Mesenchymal stem cell (in vitro differentiated cells and primary cell): ENCODE measurements around the gene GPR55.

ENCODE experiments used
- DNase-seq: peaks from one replicate; pipeline ENCODE4 v3.0.0-alpha.2; 2013
- H2AFZ ChIP-seq: one replicate; pipeline ENCODE4 v1.6.1; 2013; ENCODE audit warnings: low read depth, mild to moderate bottlenecking, control low read depth, inconsistent platforms, low read length, moderate library complexity
- H2AK5ac ChIP-seq: 2 replicates; pipeline ENCODE4 v1.6.1; 2013; ENCODE audit warnings: low read length, moderate library complexity, mild to moderate bottlenecking, inconsistent platforms; ENCODE audit not compliant: severe bottlenecking
- H2BK120ac ChIP-seq: one replicate; pipeline ENCODE4 v1.6.1; 2013; ENCODE audit warnings: low read depth, mild to moderate bottlenecking, inconsistent platforms, low read length, moderate library complexity
- H2BK12ac ChIP-seq, 2 experiments: one replicate each; pipeline ENCODE4 v1.6.1; 2013; ENCODE audit warnings: inconsistent platforms in 2 of 2, low read length in 2 of 2, mild to moderate bottlenecking in 2 of 2, moderate library complexity in 2 of 2, control low read depth in 1 of 2
- H2BK15ac ChIP-seq: one replicate; pipeline ENCODE4 v1.6.1; 2013; ENCODE audit warnings: mild to moderate bottlenecking, low read depth, inconsistent platforms; ENCODE audit not compliant: poor library complexity, severe bottlenecking
- H2BK5ac ChIP-seq: 2 replicates; pipeline ENCODE4 v1.6.1; 2013; ENCODE audit warnings: low read depth, mild to moderate bottlenecking, low read length, control low read depth, inconsistent platforms; ENCODE audit not compliant: poor library complexity, severe bottlenecking
- H3K14ac ChIP-seq, 2 experiments: one replicate each; pipeline ENCODE4 v1.6.1; 2013; ENCODE audit warnings: inconsistent platforms in 2 of 2, low read length in 2 of 2, control low read depth in 1 of 2, mild to moderate bottlenecking in 1 of 2, moderate library complexity in 1 of 2
- H3K18ac ChIP-seq, 2 experiments: one replicate each; pipeline ENCODE4 v1.6.1; 2013; ENCODE audit warnings: inconsistent platforms in 2 of 2, low read length in 2 of 2, control low read depth in 1 of 2, low read depth in 1 of 2, mild to moderate bottlenecking in 1 of 2
- H3K23ac ChIP-seq, 2 experiments: one replicate each; pipeline ENCODE4 v1.6.1; 2013; ENCODE audit warnings: inconsistent platforms in 2 of 2, low read length in 2 of 2, mild to moderate bottlenecking in 2 of 2, moderate library complexity in 2 of 2, control low read depth in 1 of 2
- H3K27ac ChIP-seq: 2 replicates; pipeline ENCODE4 v1.5.1; 2013; ENCODE audit warnings: mild to moderate bottlenecking, moderate library complexity, low read length, control low read depth, inconsistent platforms; ENCODE audit not compliant: poor library complexity, severe bottlenecking
- H3K27me3 ChIP-seq, 2 experiments: 2 replicates each; pipeline versions ENCODE4 v1.6.1 to v1.7.0; 2013; ENCODE audit warnings: low read length in 2 of 2, mild to moderate bottlenecking in 2 of 2, moderate library complexity in 2 of 2, control low read depth in 1 of 2, inconsistent platforms in 1 of 2; ENCODE audit not compliant: control insufficient read depth in 1 of 2, insufficient read depth in 1 of 2
- H3K36me3 ChIP-seq, 2 experiments: 2 replicates each; pipeline versions ENCODE4 v1.6.1 to v1.7.0; 2013; ENCODE audit warnings: low read length in 2 of 2, control low read depth in 1 of 2, inconsistent platforms in 1 of 2, low read depth in 1 of 2, mild to moderate bottlenecking in 1 of 2; ENCODE audit not compliant: insufficient read depth in 2 of 2, control insufficient read depth in 1 of 2
- H3K4ac ChIP-seq, 2 experiments: one replicate each; pipeline ENCODE4 v1.6.1; 2013; ENCODE audit warnings: inconsistent platforms in 2 of 2, low read length in 2 of 2, mild to moderate bottlenecking in 2 of 2, moderate library complexity in 2 of 2, control low read depth in 1 of 2, low read depth in 1 of 2
- H3K4me1 ChIP-seq: 2 replicates; pipeline ENCODE4 v1.6.1; 2013; ENCODE audit warnings: low read depth, low read length, control low read depth; ENCODE audit not compliant: control insufficient read depth, insufficient read depth
- H3K4me2 ChIP-seq: 2 replicates; pipeline ENCODE4 v1.6.1; 2013; ENCODE audit warnings: low read length, mild to moderate bottlenecking, inconsistent platforms; ENCODE audit not compliant: poor library complexity, severe bottlenecking
- H3K4me3 ChIP-seq, 2 experiments: 2 replicates each; pipeline versions ENCODE4 v1.5.1 to v1.7.0; 2013; ENCODE audit warnings: low read length in 2 of 2, mild to moderate bottlenecking in 2 of 2, control low read depth in 1 of 2, low read depth in 1 of 2; ENCODE audit not compliant: insufficient read depth in 1 of 2
- H3K79me1 ChIP-seq: replicated peaks from 2 replicates; pipeline ENCODE4 v1.6.1; 2013; ENCODE audit warnings: mild to moderate bottlenecking, control low read depth, low read length, inconsistent platforms; ENCODE audit not compliant: poor library complexity, severe bottlenecking
- H3K9ac ChIP-seq: 2 replicates; pipeline ENCODE4 v1.7.0; 2013; ENCODE audit warnings: mild to moderate bottlenecking, low read length, moderate library complexity
- H3K9me3 ChIP-seq: 2 replicates; pipeline ENCODE4 v1.7.0; 2013; ENCODE audit warnings: mild to moderate bottlenecking, low read length; ENCODE audit not compliant: control insufficient read depth
- H4K8ac ChIP-seq: one replicate; pipeline ENCODE4 v1.6.1; 2013; ENCODE audit warnings: inconsistent platforms, mild to moderate bottlenecking, low read length, moderate library complexity
- H4K91ac ChIP-seq: one replicate; pipeline ENCODE4 v1.6.1; 2013; ENCODE audit warnings: mild to moderate bottlenecking, low read length, inconsistent platforms
- WGBS: methylation state at CpG from one replicate; pipeline ENCODE4 v1.1.7; 2013; ENCODE audit warnings: mixed read lengths; 5-methylcytosine and 5-hydroxymethylcytosine counted together

GPR55 gene

GRCh38 chr2:230957756-230958391 is 32.8 kb upstream of the GPR55 start:
- Histone ChIP-seq H3K4ac (no peak overlapping the region), H3K27me3 (peaks cover 0 to 31% of the 10 kb centered on the region in 2 experiments), H2BK15ac (no peak overlapping the region), H3K23ac (no peak overlapping the region), H3K18ac (no peak overlapping the region), H3K14ac (no peak overlapping the region), H3K4me1 (peaks cover 10% of the 10 kb centered on the region), H4K91ac (no peak overlapping the region), H2AFZ (no peak overlapping the region), H3K9me3 (no peaks in the 10 kb centered on the region), H3K4me3 (peak overlapping the region in 1 of 2 experiments; percentile 75), H4K8ac (no peak overlapping the region), H3K4me2 (no peak overlapping the region), H2BK120ac (no peak overlapping the region), H2BK5ac (no peak overlapping the region), H3K9ac (peak overlapping the region; percentile 78), H3K27ac (no peak overlapping the region), H3K36me3 (no peaks in the 10 kb centered on the region), H2AK5ac (no peak overlapping the region), H3K79me1 (no peaks in the 10 kb centered on the region), H2BK12ac (no peak overlapping the region)
- DNase-seq, result no peak

- H3K4ac ChIP-seq, result no peak overlapping the region
- H3K36me3 ChIP-seq, result no peaks in the 10 kb centered on the region
- peaks cover 3 to 35% of the 10 kb centered on the region in 2 experiments for H3K27me3 ChIP-seq
- no peak overlapping the region for H3K14ac ChIP-seq
- H3K4me2 ChIP-seq, result peak overlapping the region; percentile 89
- H3K9ac ChIP-seq, result peak overlapping the region; percentile 78
- no peak overlapping the region for H2AFZ ChIP-seq
- H2BK12ac ChIP-seq, result no peak overlapping the region
- peak; percentile 74 for DNase-seq
- peak overlapping the region; percentile 69 for H4K8ac ChIP-seq
- peaks cover 10% of the 10 kb centered on the region for H3K4me1 ChIP-seq
- H3K9me3 ChIP-seq, result no peaks in the 10 kb centered on the region
- no peak overlapping the region for H2BK5ac ChIP-seq
- H3K27ac ChIP-seq, result no peak overlapping the region
- H4K91ac ChIP-seq, result no peak overlapping the region
- no peaks in the 10 kb centered on the region for H3K79me1 ChIP-seq
- H2AK5ac ChIP-seq, result no peak overlapping the region
- H3K18ac ChIP-seq, result peak overlapping the region in 1 of 2 experiments; percentile 39
- WGBS, result 8% methylated on average over 38 of the region's 43 CpGs
- H3K23ac ChIP-seq, result no peak overlapping the region
- H3K4me3 ChIP-seq, result peak overlapping the region; percentile 26 to 75
- H2BK120ac ChIP-seq, result no peak overlapping the region
- H2BK15ac ChIP-seq, result no peak overlapping the region
Measured at GRCh38 chr2:230956827-230957755, 32.0 kb upstream of the GPR55 start.

GRCh38 chr2:230955163-230955737 is 30.2 kb upstream of the GPR55 start:
- Histone ChIP-seq H3K27ac (no peak overlapping the region), H4K91ac (no peak overlapping the region), H3K79me1 (no peaks in the 10 kb centered on the region), H3K14ac (no peak overlapping the region), H4K8ac (no peak overlapping the region), H3K4me1 (peaks cover 8% of the 10 kb centered on the region), H3K9ac (no peak overlapping the region), H2BK15ac (no peak overlapping the region), H3K4me3 (no peak overlapping the region), H3K27me3 (peaks cover 3 to 33% of the 10 kb centered on the region in 2 experiments), H3K4ac (no peak overlapping the region), H3K4me2 (no peak overlapping the region), H2BK12ac (no peak overlapping the region), H3K36me3 (no peaks in the 10 kb centered on the region), H2AK5ac (no peak overlapping the region), H3K23ac (no peak overlapping the region), H3K18ac (no peak overlapping the region), H2AFZ (no peak overlapping the region), H3K9me3 (no peaks in the 10 kb centered on the region), H2BK5ac (no peak overlapping the region), H2BK120ac (no peak overlapping the region)
- 98% methylated on average over 1 of the region's 1 CpG for WGBS
- no peak for DNase-seq

- Histone ChIP-seq H2AFZ (no peak overlapping the region), H3K23ac (no peak overlapping the region), H3K4ac (no peak overlapping the region), H3K14ac (no peak overlapping the region), H2BK12ac (no peak overlapping the region), H4K91ac (no peak overlapping the region), H2BK120ac (no peak overlapping the region), H3K79me1 (no peaks in the 10 kb centered on the region), H3K4me3 (no peak overlapping the region), H3K4me2 (no peak overlapping the region), H3K9me3 (no peaks in the 10 kb centered on the region), H3K36me3 (no peaks in the 10 kb centered on the region), H3K18ac (no peak overlapping the region), H3K27me3 (peaks cover 3 to 32% of the 10 kb centered on the region in 2 experiments), H4K8ac (no peak overlapping the region), H2BK15ac (no peak overlapping the region), H3K27ac (no peak overlapping the region), H2BK5ac (no peak overlapping the region), H2AK5ac (no peak overlapping the region), H3K4me1 (peaks cover 8% of the 10 kb centered on the region), H3K9ac (no peak overlapping the region)
- DNase-seq, result no peak
Measured at GRCh38 chr2:230954746-230955145, 29.7 kb upstream of the GPR55 start.
